Measurements from ENCODE around the gene USE1. TPM values are rescaled to one million over a fixed set of nuclear protein-coding genes. Genes with fewer than 3 reads are reported as not detected.

The USE1 gene
- total RNA-seq, 2 experiments from 2014 or later = 22.6 to 24.5 TPM

GRCh38 chr19:17205237-17206140 lies 9.7 kb upstream of the USE1 start:
- Mint-ChIP-seq H3K4me3 (no peak overlapping the region), H3K9me3 (ENCODE audit: low read depth) (no peaks in the 10 kb centered on the region), H3K36me3 (ENCODE audit: low read depth) (peaks cover 52% of the 10 kb centered on the region), H3K27ac (no peak overlapping the region), H3K27me3 (no peaks in the 10 kb centered on the region), H3K4me1 (peaks cover 9% of the 10 kb centered on the region)
- peak; percentile 66 for ATAC-seq
- CTCF ChIA-PET = interaction anchor here (0.6 to 2.1 kb wide), 6 partner anchors 10 to 186 kb away, joined by 3 to 6 read pairs (median 4); partner anchors contain the start of gene USE1
- POLR2A ChIA-PET = interaction anchor here (0.7 kb wide), 1 partner anchor 63 kb away, joined by 3 read pairs; no protein-coding TSS in a partner anchor
- intact Hi-C loops (cut with DNase I, micrococcal nuclease) = loop anchor here (1.0 kb wide), 2 partner anchors 30 to 77 kb away; no protein-coding TSS in a partner anchor
- DNase-seq = peak; percentile 79

DNA sequence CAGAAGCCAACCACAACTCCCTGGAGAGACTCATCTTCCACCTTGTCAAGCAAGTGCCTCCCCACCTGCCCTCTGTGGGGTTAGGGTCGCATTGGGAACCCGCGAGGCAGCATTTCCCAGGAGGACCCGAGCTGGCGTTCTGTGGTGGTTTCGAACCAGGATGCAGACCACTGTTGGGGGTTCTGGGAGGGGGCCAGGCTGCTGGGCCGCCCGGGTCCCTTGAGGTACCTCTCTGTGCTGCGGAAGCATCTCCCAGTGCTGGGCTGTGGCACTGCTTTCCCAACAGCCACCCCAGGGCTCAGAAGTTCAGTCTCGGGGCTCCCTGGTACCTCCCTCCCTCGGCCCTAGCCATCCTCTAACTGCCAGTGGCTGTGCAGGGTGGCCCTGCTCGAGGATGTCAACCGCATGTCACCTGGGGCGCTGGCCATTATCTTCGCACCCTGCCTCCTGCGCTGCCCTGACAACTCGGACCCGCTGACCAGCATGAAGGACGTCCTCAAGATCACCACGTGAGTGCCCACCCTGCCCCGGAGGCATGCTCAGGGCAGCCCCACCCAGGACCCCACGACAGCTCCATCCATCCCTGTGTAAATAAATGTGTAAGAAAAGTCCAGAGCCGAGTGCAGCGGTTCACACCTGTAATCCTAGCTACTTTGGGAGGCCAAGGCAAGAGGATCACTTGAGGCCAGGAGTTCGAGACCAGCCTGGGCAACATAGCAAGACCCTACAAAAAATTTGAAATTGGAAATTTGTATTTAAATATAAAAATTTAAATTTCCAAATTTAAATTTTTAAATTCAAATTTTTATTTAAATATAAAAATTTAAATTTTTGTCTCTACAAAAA lies 8.2 kb upstream of the USE1 start:
- peaks cover 45% of the 10 kb centered on the region for H3K36me3 Mint-ChIP-seq (ENCODE audit: low read depth)
- POLR2A ChIA-PET = no interaction called here

GRCh38 chr19:17209126-17210036 lies 5.8 kb upstream of the USE1 start:
- H3K4me1 Mint-ChIP-seq = peaks cover 10% of the 10 kb centered on the region
- ATAC-seq (peak; percentile 68), DNase-seq (peak; percentile 76)
- H3K27ac Mint-ChIP-seq = peak overlapping the region; percentile 32
- H3K9me3 Mint-ChIP-seq (ENCODE audit: low read depth) = no peaks in the 10 kb centered on the region
- intact Hi-C loops (cut with DNase I, micrococcal nuclease) = no loop called here
- peaks cover 26% of the 10 kb centered on the region for H3K36me3 Mint-ChIP-seq (ENCODE audit: low read depth)
- POLR2A ChIA-PET = interaction anchor here (1.0 kb wide), 1 partner anchor 26 kb away, joined by 3 read pairs; no protein-coding TSS in a partner anchor
- no peaks in the 10 kb centered on the region for H3K27me3 Mint-ChIP-seq
- H3K4me3 Mint-ChIP-seq = no peak overlapping the region
- CTCF ChIA-PET = no interaction called here

More for the DNA sequence above, 8.2 kb upstream of the USE1 start:
- CTCF ChIA-PET = no interaction called here
- H3K4me3 Mint-ChIP-seq = no peak overlapping the region
- intact Hi-C loops (cut with DNase I, micrococcal nuclease) = no loop called here
- no peak overlapping the region for H3K27ac Mint-ChIP-seq
- DNase-seq = no peak
- no peak for ATAC-seq
- H3K4me1 Mint-ChIP-seq = peaks cover 9% of the 10 kb centered on the region
- no peaks in the 10 kb centered on the region for H3K27me3 Mint-ChIP-seq
- no peaks in the 10 kb centered on the region for H3K9me3 Mint-ChIP-seq (ENCODE audit: low read depth)

DNA sequence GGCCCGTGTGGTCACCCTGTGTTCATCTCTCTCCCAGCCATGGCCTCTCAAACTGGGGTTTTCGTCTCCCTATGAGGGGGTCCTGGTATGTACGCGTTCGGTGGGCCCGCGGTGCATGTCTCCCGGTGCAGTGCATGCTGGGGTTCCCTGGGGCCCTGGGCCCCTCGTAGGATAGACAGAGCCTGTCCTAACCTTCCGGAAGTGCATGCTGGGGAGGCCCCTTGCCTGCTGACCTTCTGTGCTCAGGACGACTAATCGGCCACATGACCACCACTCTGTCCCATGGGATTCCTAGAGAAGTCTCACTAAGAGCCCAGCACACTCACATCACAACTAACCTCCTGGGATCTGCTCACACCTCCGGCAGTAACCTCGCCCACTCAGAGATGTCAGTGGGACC lies 4.9 kb upstream of the USE1 start:
- H3K27ac Mint-ChIP-seq = no peak overlapping the region
- ChIA-PET POLR2A (interaction anchor here (1.0 kb wide), 1 partner anchor 25 kb away, joined by 3 read pairs; no protein-coding TSS in a partner anchor), CTCF (no interaction called here)
- H3K4me3 Mint-ChIP-seq = no peak overlapping the region
- intact Hi-C loops (cut with DNase I, micrococcal nuclease) = no loop called here
- H3K4me1 Mint-ChIP-seq = peaks cover 16% of the 10 kb centered on the region
- peaks cover 24% of the 10 kb centered on the region for H3K36me3 Mint-ChIP-seq (ENCODE audit: low read depth)
- no peak for ATAC-seq
- DNase-seq = no peak
- no peaks in the 10 kb centered on the region for H3K9me3 Mint-ChIP-seq (ENCODE audit: low read depth)
- no peaks in the 10 kb centered on the region for H3K27me3 Mint-ChIP-seq

GRCh38 chr19:17211547-17212446 lies 3.4 kb upstream of the USE1 start:
- ATAC-seq = no peak

DNA sequence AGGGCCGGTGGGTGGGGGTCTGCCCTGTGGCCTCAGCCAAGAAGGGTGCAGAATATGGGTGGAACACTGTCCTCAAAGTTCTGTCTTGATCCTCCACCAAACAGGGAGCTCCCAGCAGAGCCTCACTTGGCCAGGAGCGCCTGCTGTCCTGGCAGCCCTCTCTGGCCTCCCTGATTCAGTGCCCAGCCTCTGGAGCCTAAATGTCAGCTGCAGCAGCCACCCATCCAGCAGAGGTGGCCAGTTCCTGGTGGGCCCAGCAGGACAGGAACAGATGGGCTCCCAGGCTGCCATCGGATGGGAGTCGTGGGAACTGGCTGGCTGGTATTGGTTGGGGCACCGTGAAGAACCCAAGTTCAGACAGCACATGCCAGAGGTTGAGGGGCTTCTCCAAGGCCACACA lies 1.8 kb upstream of the USE1 start:
- Mint-ChIP-seq H3K4me3 (no peak overlapping the region), H3K36me3 (ENCODE audit: low read depth) (peaks cover 33% of the 10 kb centered on the region), H3K9me3 (ENCODE audit: low read depth) (no peaks in the 10 kb centered on the region), H3K27ac (no peak overlapping the region), H3K4me1 (peaks cover 22% of the 10 kb centered on the region), H3K27me3 (no peaks in the 10 kb centered on the region)
- intact Hi-C loops (cut with DNase I, micrococcal nuclease) = no loop called here
- ATAC-seq (no peak), DNase-seq (no peak)
- ChIA-PET CTCF (interaction anchor here (0.9 kb wide), 1 partner anchor 47 kb away, joined by 6 read pairs; no protein-coding TSS in a partner anchor), POLR2A (no interaction called here)

More at GRCh38 chr19:17211547-17212446, 3.4 kb upstream of the USE1 start:
- DNase-seq = no peak
- Mint-ChIP-seq H3K4me3 (no peak overlapping the region), H3K27ac (no peak overlapping the region), H3K27me3 (no peaks in the 10 kb centered on the region), H3K9me3 (ENCODE audit: low read depth) (no peaks in the 10 kb centered on the region), H3K4me1 (peaks cover 22% of the 10 kb centered on the region), H3K36me3 (ENCODE audit: low read depth) (peaks cover 24% of the 10 kb centered on the region)
- intact Hi-C loops (cut with DNase I, micrococcal nuclease) = no loop called here
- POLR2A ChIA-PET = no interaction called here
- CTCF ChIA-PET = no interaction called here

DNA sequence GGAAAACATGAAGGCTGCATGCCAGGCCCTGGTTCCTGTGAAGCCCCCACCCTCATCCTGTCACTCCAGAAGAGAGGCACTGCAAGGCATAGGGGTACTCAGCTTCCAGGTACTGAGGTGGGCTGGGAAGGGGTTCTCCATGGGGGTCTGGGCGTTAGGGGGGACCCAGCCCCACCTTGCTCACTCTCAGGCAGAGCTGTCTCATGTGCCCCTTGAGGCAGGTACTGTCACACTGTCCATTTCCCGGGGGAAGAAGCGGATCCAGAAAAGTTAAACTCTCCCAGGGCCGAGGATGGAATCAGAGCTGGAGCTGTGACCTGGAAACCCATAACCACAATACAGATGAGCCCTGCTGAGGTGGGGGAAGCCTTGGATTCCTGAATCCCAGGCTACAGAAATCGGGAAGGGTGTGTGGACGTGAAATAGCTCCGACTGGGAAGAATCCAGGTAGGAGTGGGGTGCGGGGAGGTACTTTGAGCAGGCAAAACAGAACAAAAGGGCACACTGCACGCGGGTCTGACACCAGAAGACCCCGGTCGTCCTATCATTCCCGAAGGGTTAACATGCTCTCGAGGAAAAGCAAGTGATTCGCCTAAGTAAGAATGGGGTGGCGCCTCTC lies 540 bp upstream of the USE1 start:
- Mint-ChIP-seq H3K27me3 (no peaks in the 10 kb centered on the region), H3K36me3 (ENCODE audit: low read depth) (peaks cover 29% of the 10 kb centered on the region), H3K27ac (peak overlapping the region; percentile 95), H3K4me1 (peaks cover 19% of the 10 kb centered on the region), H3K4me3 (peak overlapping the region; percentile 80), H3K9me3 (ENCODE audit: low read depth) (no peaks in the 10 kb centered on the region)
- POLR2A ChIA-PET = interaction anchor here (0.6 to 1.3 kb wide), 6 partner anchors 11 to 191 kb away, joined by 3 to 4 read pairs (median 3); partner anchors contain the start of genes BST2 and OCEL1
- CTCF ChIA-PET = interaction anchor here (0.5 to 1.7 kb wide), 8 partner anchors 9 to 114 kb away, joined by 3 to 5 read pairs (median 3); partner anchors contain the start of gene BABAM1
- no peak for DNase-seq
- intact Hi-C loops (cut with DNase I, micrococcal nuclease) = loop anchor here (1.0 to 5.0 kb wide), 10 partner anchors 12 to 206 kb away; partner anchors contain the start of genes BABAM1 (in 2 of the 2), HAUS8 (in 2 of the 2), MYO9B (in 2 of the 2) and OCEL1 (in 2 of the 2)
- ATAC-seq = no peak

DNA sequence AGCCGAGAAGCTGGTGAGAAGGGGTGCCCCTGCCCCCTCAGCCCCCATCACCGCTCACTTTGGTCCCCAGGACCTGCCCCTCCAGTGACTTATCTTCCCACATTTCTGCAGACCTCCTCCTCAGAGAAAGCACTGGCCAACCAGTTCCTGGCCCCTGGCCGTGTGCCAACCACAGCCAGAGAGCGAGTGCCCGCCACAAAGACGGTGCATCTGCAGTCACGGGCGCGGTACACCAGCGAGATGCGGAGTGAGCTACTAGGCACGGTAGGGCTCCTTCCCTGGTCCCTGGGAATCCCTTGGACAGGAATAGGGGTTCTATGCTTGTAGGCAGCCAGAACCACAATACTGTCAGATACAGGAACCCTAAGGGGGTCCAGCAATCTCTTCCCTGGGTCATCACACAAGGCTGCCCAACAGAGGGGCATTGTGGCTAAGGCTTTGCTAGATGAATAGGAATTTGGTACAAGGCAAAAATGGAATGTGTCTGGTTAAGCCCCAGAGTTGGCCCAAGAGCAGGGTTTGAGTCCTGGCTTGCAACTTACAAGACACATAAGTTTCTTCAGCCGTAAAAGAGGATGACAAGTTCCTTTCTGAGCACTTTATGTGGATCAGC lies 1.0 kb downstream of the USE1 start:
- ChIA-PET POLR2A (interaction anchor here (1.0 to 1.2 kb wide), 2 partner anchors 10 to 189 kb away, joined by 3 read pairs; partner anchors contain the start of genes BST2 and OCEL1), CTCF (interaction anchor here (0.7 to 1.7 kb wide), 5 partner anchors 12 to 124 kb away, joined by 3 to 5 read pairs (median 5); partner anchors contain the start of gene BABAM1)
- DNase-seq = no peak
- ATAC-seq = no peak
- Mint-ChIP-seq H3K9me3 (ENCODE audit: low read depth) (no peaks in the 10 kb centered on the region), H3K4me3 (peak overlapping the region; percentile 80), H3K27ac (peak overlapping the region; percentile 95), H3K36me3 (ENCODE audit: low read depth) (peaks cover 25% of the 10 kb centered on the region), H3K27me3 (no peaks in the 10 kb centered on the region), H3K4me1 (peaks cover 22% of the 10 kb centered on the region)
- intact Hi-C loops (cut with DNase I, micrococcal nuclease) = loop anchor here in 1 of 2 experiments (5.0 kb wide), 1 partner anchor 139 kb away; the partner anchor contains the start of genes HAUS8 and MYO9B

GRCh38 chr19:17219286-17219685 lies 4.1 kb downstream of the USE1 start:
- Mint-ChIP-seq H3K27me3 (no peaks in the 10 kb centered on the region), H3K36me3 (ENCODE audit: low read depth) (peaks cover 25% of the 10 kb centered on the region), H3K27ac (no peak overlapping the region), H3K4me1 (peaks cover 22% of the 10 kb centered on the region), H3K4me3 (no peak overlapping the region), H3K9me3 (ENCODE audit: low read depth) (no peaks in the 10 kb centered on the region)
- POLR2A ChIA-PET = no interaction called here
- intact Hi-C loops (cut with DNase I, micrococcal nuclease) = loop anchor here in 1 of 2 experiments (5.0 kb wide), 1 partner anchor 142 kb away; the partner anchor contains the start of genes HAUS8 and MYO9B
- ATAC-seq (no peak), DNase-seq (no peak)
- CTCF ChIA-PET = no interaction called here

Data from activated CD4-positive, alpha-beta T cell treated with anti-CD3 and anti-CD28 coated beads for 36 hours (primary cell).